Colonic mucosa (tissue), 4 donors: ENCODE results near the gene SAMD4B. TPM values are rescaled to one million over a fixed set of nuclear protein-coding genes. Genes with fewer than 3 reads are reported as not detected.

ENCODE experiments used
- DNase-seq: peaks from one replicate; pipeline ENCODE4 v3.0.0-alpha.2; 2020
- H3K27ac ChIP-seq: fragments of 200-600 bp; one replicate; pipeline ENCODE4 v1.8.0; 2021
- H3K27me3 ChIP-seq: fragments of 200-600 bp; one replicate; pipeline ENCODE4 v1.8.0; 2021
- H3K36me3 ChIP-seq: fragments of 200-600 bp; one replicate; pipeline ENCODE4 v1.8.0; 2021
- H3K4me1 ChIP-seq: fragments of 200-600 bp; one replicate; pipeline ENCODE4 v1.8.0; 2021; ENCODE audit warnings: mild to moderate bottlenecking
- H3K4me3 ChIP-seq: fragments of 200-600 bp; one replicate; pipeline ENCODE4 v1.8.0; 2021
- H3K9ac ChIP-seq, 2 donors: one replicate each; pipeline ENCODE4 v1.7.0; 2013; ENCODE audit warnings: control low read depth in 2 of 2, low read depth in 2 of 2, low read length in 2 of 2
- H3K9me3 ChIP-seq: fragments of 200-600 bp; one replicate; pipeline ENCODE4 v1.8.0; 2021
- CTCF ChIP-seq: fragments of 200-600 bp; IDR thresholded peaks from one replicate; pipeline ENCODE4 v1.8.0; 2022; ENCODE audit warnings: antibody characterized with exemption, mild to moderate bottlenecking
- intact Hi-C: fragments of 100-400 bp; cut with DNase I; formaldehyde crosslinking; loops from one replicate; pipeline ENCODE4 v1.14.1; 2022
- total RNA-seq, 2 donors: library from RNA; stranded (reverse); fragmentation: NEBNext Ultra II Directional in 1 of 2; extraction: Animal tissue kit (Norgen Biotek cat#: 25700) in 1 of 2; gene quantifications; one replicate each; pipeline ENCODE4 v1.2.1, GENCODE V29; 2021
- donor health status: healthy.
- donor health status: DM: no; HTN: no; CAD: no.
- donor health status: DM: no; HTN: no; CAD: no.

Gene SAMD4B
- total RNA-seq, 2 donors from 2014 or later, result 63.9 to 73.7 TPM

- no peaks in the 10 kb centered on the region for H3K27me3 ChIP-seq
- TF ChIP-seq CTCF, result no peak
- H3K36me3 ChIP-seq, result no peaks in the 10 kb centered on the region
- DNase-seq, result no peak
- H3K4me1 ChIP-seq, result no peaks in the 10 kb centered on the region
- no peaks in the 10 kb centered on the region for H3K9me3 ChIP-seq
- intact Hi-C loops, result no loop called here
- no peak overlapping the region for H3K27ac ChIP-seq
- H3K4me3 ChIP-seq, result no peak overlapping the region
- H3K9ac ChIP-seq, result no peak overlapping the region
Observed at GRCh38 chr19:39299404-39299803, 42.8 kb upstream of the SAMD4B start.

GRCh38 chr19:39299832-39300231, 42.4 kb upstream of the SAMD4B start:
- Histone ChIP-seq H3K4me3 (no peak overlapping the region), H3K36me3 (no peaks in the 10 kb centered on the region), H3K4me1 (no peaks in the 10 kb centered on the region), H3K9me3 (no peaks in the 10 kb centered on the region), H3K27ac (no peak overlapping the region), H3K27me3 (no peaks in the 10 kb centered on the region), H3K9ac (no peak overlapping the region)
- no peak for TF ChIP-seq CTCF
- DNase-seq, result no peak
- intact Hi-C loops, result no loop called here

GRCh38 chr19:39301021-39301420, 41.2 kb upstream of the SAMD4B start:
- intact Hi-C loops, result no loop called here
- no peak overlapping the region for H3K9ac ChIP-seq
- no peaks in the 10 kb centered on the region for H3K27me3 ChIP-seq
- H3K4me1 ChIP-seq, result no peaks in the 10 kb centered on the region
- H3K4me3 ChIP-seq, result no peak overlapping the region
- H3K27ac ChIP-seq, result no peak overlapping the region
- H3K36me3 ChIP-seq, result no peaks in the 10 kb centered on the region
- DNase-seq, result no peak
- TF ChIP-seq CTCF, result no peak
- no peaks in the 10 kb centered on the region for H3K9me3 ChIP-seq

- Histone ChIP-seq H3K27me3 (no peaks in the 10 kb centered on the region), H3K27ac (no peak overlapping the region), H3K4me1 (no peaks in the 10 kb centered on the region), H3K4me3 (no peak overlapping the region), H3K9ac (no peak overlapping the region), H3K9me3 (no peaks in the 10 kb centered on the region), H3K36me3 (no peaks in the 10 kb centered on the region)
- DNase-seq, result no peak
- no peak for TF ChIP-seq CTCF
- intact Hi-C loops, result no loop called here
Observed at GRCh38 chr19:39301562-39301961, 40.7 kb upstream of the SAMD4B start.

- TF ChIP-seq CTCF, result no peak
- peaks cover 6% of the 10 kb centered on the region for H3K4me1 ChIP-seq
- H3K9ac ChIP-seq, result no peak overlapping the region
- peaks cover 18% of the 10 kb centered on the region for H3K27me3 ChIP-seq
- intact Hi-C loops, result no loop called here
- no peak overlapping the region for H3K4me3 ChIP-seq
- H3K27ac ChIP-seq, result no peak overlapping the region
- H3K36me3 ChIP-seq, result no peaks in the 10 kb centered on the region
- no peaks in the 10 kb centered on the region for H3K9me3 ChIP-seq
- DNase-seq, result no peak
Observed at GRCh38 chr19:39303373-39304184, 38.6 kb upstream of the SAMD4B start.
